ENCODE measurements around the gene SRSF11.

GRCh38 chr1:70220517-70221237 lies 503 bp upstream of the SRSF11 start:
- no peak for TF ChIP-seq CTCF (IDR thresholded peaks at IDR 0.05; ENCODE audit: low read depth, low read length, poor library complexity, severe bottlenecking)
- no peak for TF ChIP-seq EZH2phosphoT487 (IDR thresholded peaks at IDR 0.05; ENCODE audit: borderline replicate concordance, low read length)

All from DOHH2 (cell line).